ENCODE data around the gene TRIP13.

GRCh38 chr5:909086-909485, 16.4 kb downstream of the TRIP13 start:
- TF ChIP-seq ARNTL (CRISPR knock-in tag; IDR thresholded peaks at IDR 0.05; ENCODE audit: borderline replicate concordance, low read depth) (no peak), ZFP30 (CRISPR knock-in tag; IDR thresholded peaks at IDR 0.05) (no peak), CREB5 (CRISPR knock-in tag; IDR thresholded peaks at IDR 0.05; ENCODE audit: low read depth) (no peak), RARB (CRISPR knock-in tag; IDR thresholded peaks at IDR 0.05) (no peak), ISL1 (CRISPR knock-in tag; IDR thresholded peaks at IDR 0.05) (no peak), GLIS3 (CRISPR knock-in tag; IDR thresholded peaks at IDR 0.05) (no peak), BACH2 (CRISPR knock-in tag; IDR thresholded peaks at IDR 0.05; ENCODE audit: borderline replicate concordance) (no peak), PATZ1 (CRISPR knock-in tag; IDR thresholded peaks at IDR 0.05; ENCODE audit: borderline replicate concordance) (no peak), OSR1 (CRISPR knock-in tag; IDR thresholded peaks at IDR 0.05) (no peak), ZFP3 (CRISPR knock-in tag; IDR thresholded peaks at IDR 0.05) (no peak), ZNF8 (CRISPR knock-in tag; IDR thresholded peaks at IDR 0.05) (no peak), CSDC2 (CRISPR knock-in tag; IDR thresholded peaks at IDR 0.05) (no peak), POU6F1 (CRISPR knock-in tag; IDR thresholded peaks at IDR 0.05; ENCODE audit: borderline replicate concordance, low read depth) (no peak)
- TF ChIP-seq, protein P1, sequence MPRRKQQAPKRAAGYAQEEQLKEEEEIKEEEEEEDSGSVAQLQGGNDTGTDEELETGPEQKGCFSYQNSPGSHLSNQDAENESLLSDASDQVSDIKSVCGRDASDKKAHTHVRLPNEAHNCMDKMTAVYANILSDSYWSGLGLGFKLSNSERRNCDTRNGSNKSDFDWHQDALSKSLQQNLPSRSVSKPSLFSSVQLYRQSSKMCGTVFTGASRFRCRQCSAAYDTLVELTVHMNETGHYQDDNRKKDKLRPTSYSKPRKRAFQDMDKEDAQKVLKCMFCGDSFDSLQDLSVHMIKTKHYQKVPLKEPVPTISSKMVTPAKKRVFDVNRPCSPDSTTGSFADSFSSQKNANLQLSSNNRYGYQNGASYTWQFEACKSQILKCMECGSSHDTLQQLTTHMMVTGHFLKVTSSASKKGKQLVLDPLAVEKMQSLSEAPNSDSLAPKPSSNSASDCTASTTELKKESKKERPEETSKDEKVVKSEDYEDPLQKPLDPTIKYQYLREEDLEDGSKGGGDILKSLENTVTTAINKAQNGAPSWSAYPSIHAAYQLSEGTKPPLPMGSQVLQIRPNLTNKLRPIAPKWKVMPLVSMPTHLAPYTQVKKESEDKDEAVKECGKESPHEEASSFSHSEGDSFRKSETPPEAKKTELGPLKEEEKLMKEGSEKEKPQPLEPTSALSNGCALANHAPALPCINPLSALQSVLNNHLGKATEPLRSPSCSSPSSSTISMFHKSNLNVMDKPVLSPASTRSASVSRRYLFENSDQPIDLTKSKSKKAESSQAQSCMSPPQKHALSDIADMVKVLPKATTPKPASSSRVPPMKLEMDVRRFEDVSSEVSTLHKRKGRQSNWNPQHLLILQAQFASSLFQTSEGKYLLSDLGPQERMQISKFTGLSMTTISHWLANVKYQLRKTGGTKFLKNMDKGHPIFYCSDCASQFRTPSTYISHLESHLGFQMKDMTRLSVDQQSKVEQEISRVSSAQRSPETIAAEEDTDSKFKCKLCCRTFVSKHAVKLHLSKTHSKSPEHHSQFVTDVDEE (CRISPR knock-in tag; IDR thresholded peaks at IDR 0.05) = no peak
